ENCODE results near the gene WIPF2.

GRCh38 chr17:40321961-40322357 lies 102.9 kb downstream of the WIPF2 start:
- TF ChIP-seq, protein P1, sequence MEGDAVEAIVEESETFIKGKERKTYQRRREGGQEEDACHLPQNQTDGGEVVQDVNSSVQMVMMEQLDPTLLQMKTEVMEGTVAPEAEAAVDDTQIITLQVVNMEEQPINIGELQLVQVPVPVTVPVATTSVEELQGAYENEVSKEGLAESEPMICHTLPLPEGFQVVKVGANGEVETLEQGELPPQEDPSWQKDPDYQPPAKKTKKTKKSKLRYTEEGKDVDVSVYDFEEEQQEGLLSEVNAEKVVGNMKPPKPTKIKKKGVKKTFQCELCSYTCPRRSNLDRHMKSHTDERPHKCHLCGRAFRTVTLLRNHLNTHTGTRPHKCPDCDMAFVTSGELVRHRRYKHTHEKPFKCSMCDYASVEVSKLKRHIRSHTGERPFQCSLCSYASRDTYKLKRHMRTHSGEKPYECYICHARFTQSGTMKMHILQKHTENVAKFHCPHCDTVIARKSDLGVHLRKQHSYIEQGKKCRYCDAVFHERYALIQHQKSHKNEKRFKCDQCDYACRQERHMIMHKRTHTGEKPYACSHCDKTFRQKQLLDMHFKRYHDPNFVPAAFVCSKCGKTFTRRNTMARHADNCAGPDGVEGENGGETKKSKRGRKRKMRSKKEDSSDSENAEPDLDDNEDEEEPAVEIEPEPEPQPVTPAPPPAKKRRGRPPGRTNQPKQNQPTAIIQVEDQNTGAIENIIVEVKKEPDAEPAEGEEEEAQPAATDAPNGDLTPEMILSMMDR (optimal IDR thresholded peaks at IDR 0.05 in 1 of 3, IDR thresholded peaks at IDR 0.05 in 1 of 3, conservative IDR thresholded peaks at IDR 0.05 in 1 of 3; ENCODE audit: extremely low read depth in 1 of 3, insufficient read depth in 2 of 3, low read length in 3 of 3), result no peak
- TF ChIP-seq EZH2 (IDR thresholded peaks at IDR 0.05; ENCODE audit: low read length), result no peak

Measured in keratinocyte (primary cell).